Esophagus muscularis mucosa (tissue), 4 donors: ENCODE data around the gene MCL1. TPM values are rescaled to one million over a fixed set of nuclear protein-coding genes. Genes with fewer than 3 reads are reported as not detected.

Experiments
- DNase-seq: peaks from one replicate; pipeline ENCODE4 v3.0.0-alpha.2; 2017; ENCODE audit errors: extremely low spot score
- H3K27ac ChIP-seq, 4 donors: fragments of 200-600 bp; sonication (generic); replicated peaks in 1 of 4; 1 replicate in 3 of 4; 2 replicates in 1 of 4; pipeline ENCODE4 v1.5.1; 2016 to 2019; ENCODE audit warnings: mild to moderate bottlenecking in 1 of 4
- H3K27me3 ChIP-seq, 4 donors: fragments of 200-600 bp; sonication (generic); one replicate each; pipeline versions ENCODE4 v1.5.1 to v1.6.0; 2016 to 2019
- H3K36me3 ChIP-seq, 4 donors: fragments of 200-600 bp; sonication (generic); one replicate each; pipeline ENCODE4 v1.5.1; 2016 to 2019
- H3K4me1 ChIP-seq, 4 donors: fragments of 200-600 bp; sonication (generic); one replicate each; pipeline ENCODE4 v1.5.1; 2016 to 2019
- H3K4me3 ChIP-seq, 4 donors: fragments of 200-600 bp; sonication (generic); 1 replicate in 2 of 4; 2 replicates in 2 of 4; pipeline ENCODE4 v1.5.1; 2016 to 2019; ENCODE audit warnings: mild to moderate bottlenecking in 4 of 4, moderate library complexity in 1 of 4
- H3K9me3 ChIP-seq, 4 donors: fragments of 200-600 bp; sonication (generic); 1 replicate in 3 of 4; 2 replicates in 1 of 4; pipeline ENCODE4 v1.5.1; 2016 to 2019
- CTCF ChIP-seq, 3 experiments: fragments of 200-600 bp in 2 of 3; fragments of 450-650 bp in 1 of 3; sonication (generic) in 2 of 3; IDR thresholded peaks; one replicate each; pipeline ENCODE4 v1.5.1; 2017 to 2019; ENCODE audit warnings: antibody characterized with exemption in 3 of 3, mild to moderate bottlenecking in 2 of 3, moderate library complexity in 1 of 3
- EP300 ChIP-seq: sonication (generic); formaldehyde crosslinking; IDR thresholded peaks from one replicate; pipeline ENCODE4 v1.6.1; 2017; ENCODE audit warnings: antibody characterized with exemption
- POLR2A ChIP-seq: fragments of 450-650 bp; IDR thresholded peaks from one replicate; pipeline ENCODE4 v1.6.1; 2017; ENCODE audit warnings: antibody characterized with exemption, moderate library complexity, mild to moderate bottlenecking, low read depth
- POLR2AphosphoS5 ChIP-seq, 2 donors: sonication (generic); formaldehyde crosslinking; IDR thresholded peaks; one replicate each; pipeline ENCODE4 v1.6.1; 2017; ENCODE audit warnings: antibody characterized with exemption in 2 of 2
- WGBS: methylation state at CpG from one replicate; pipeline ENCODE4 v1.1.5; 2018; 5-methylcytosine and 5-hydroxymethylcytosine counted together
- intact Hi-C: fragments of 100-400 bp; cut with DNase I; formaldehyde crosslinking; loops from one replicate; pipeline ENCODE4 v1.15.1; 2023
- small RNA-seq, 3 donors: library from RNA; depleted of rRNA; stranded (forward); fragments of <200 nt; gene quantifications; one replicate each; pipeline ENCODE3, GENCODE V24; 2016
- total RNA-seq, 4 donors: library from RNA; depleted of rRNA; stranded (reverse); fragments of >200 nt; gene quantifications; one replicate each; pipeline versions ENCODE4 v1.1.0 to v1.2.1, GENCODE V29; 2016

MCL1 gene
- total RNA-seq, 4 donors from 2014 or later = 192 to 460 (median 255) TPM

- Histone ChIP-seq H3K4me1 (peaks cover 19 to 58% (median 49%) of the 10 kb centered on the region in 4 donors), H3K4me3 (no peak overlapping the region), H3K9me3 (no peaks in the 10 kb centered on the region), H3K27ac (peak overlapping the region in 1 of 4 donors; percentile 3), H3K27me3 (no peaks in the 10 kb centered on the region), H3K36me3 (no peaks in the 10 kb centered on the region)
- WGBS = 95% methylated on average over 14 of the region's 14 CpGs
- no peak for TF ChIP-seq EP300
- TF ChIP-seq CTCF (IDR thresholded peaks at IDR 0.05) = no peak
- no peak for TF ChIP-seq POLR2AphosphoS5 (IDR thresholded peaks at IDR 0.05)
- intact Hi-C loops = loop anchor here (10.0 kb wide), 1 partner anchor 166 kb away; the partner anchor contains the start of gene RPRD2
- no peak for DNase-seq
Observed at GRCh38 chr1:150530491-150531159, 48.8 kb downstream of the MCL1 start.

DNA sequence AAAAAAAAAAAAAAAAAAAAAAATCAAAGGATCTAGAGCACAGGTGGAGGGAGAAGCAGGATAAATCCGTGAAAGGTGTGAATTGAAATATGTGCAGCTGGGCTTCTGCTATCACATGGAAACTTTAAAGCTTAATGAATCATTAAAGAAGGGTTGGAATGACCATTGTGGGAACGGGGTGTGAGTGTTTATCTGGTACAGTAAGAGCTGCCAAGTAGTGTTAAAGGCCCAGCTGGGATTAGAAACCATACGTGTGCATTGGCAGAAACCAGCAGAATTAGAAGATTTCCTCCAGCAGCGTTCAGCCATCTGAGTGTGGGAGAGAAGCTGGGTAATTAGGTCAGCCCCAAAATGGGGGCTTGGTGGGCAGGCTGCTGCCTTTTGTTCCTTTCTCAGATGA is 50.4 kb downstream of the MCL1 start:
- H3K9me3 ChIP-seq = no peaks in the 10 kb centered on the region

GRCh38 chr1:150528196-150528595 is 51.2 kb downstream of the MCL1 start:
- Histone ChIP-seq H3K36me3 (no peaks in the 10 kb centered on the region), H3K27ac (no peak overlapping the region), H3K27me3 (no peaks in the 10 kb centered on the region), H3K9me3 (no peaks in the 10 kb centered on the region), H3K4me3 (no peak overlapping the region), H3K4me1 (peaks cover 9 to 35% (median 30%) of the 10 kb centered on the region in 4 donors)
- DNase-seq = no peak
- intact Hi-C loops = no loop called here
- TF ChIP-seq CTCF (IDR thresholded peaks at IDR 0.05) (no peak), EP300 (no peak), POLR2AphosphoS5 (IDR thresholded peaks at IDR 0.05) (no peak), POLR2A (no peak)
- 74% methylated on average over 1 of the region's 1 CpG for WGBS

More for the DNA sequence above, 50.4 kb downstream of the MCL1 start:
- Histone ChIP-seq H3K27ac (peak overlapping the region in 3 of 4 donors; percentile 18 to 60 (median 48)), H3K4me1 (peaks cover 9 to 42% (median 36%) of the 10 kb centered on the region in 4 donors), H3K4me3 (no peak overlapping the region), H3K27me3 (no peaks in the 10 kb centered on the region), H3K36me3 (no peaks in the 10 kb centered on the region)
- TF ChIP-seq CTCF (IDR thresholded peaks at IDR 0.05) (no peak), EP300 (no peak), POLR2AphosphoS5 (IDR thresholded peaks at IDR 0.05) (no peak), POLR2A (no peak)
- no peak for DNase-seq
- 23% methylated on average over 4 of the region's 4 CpGs for WGBS
- intact Hi-C loops = no loop called here

DNA sequence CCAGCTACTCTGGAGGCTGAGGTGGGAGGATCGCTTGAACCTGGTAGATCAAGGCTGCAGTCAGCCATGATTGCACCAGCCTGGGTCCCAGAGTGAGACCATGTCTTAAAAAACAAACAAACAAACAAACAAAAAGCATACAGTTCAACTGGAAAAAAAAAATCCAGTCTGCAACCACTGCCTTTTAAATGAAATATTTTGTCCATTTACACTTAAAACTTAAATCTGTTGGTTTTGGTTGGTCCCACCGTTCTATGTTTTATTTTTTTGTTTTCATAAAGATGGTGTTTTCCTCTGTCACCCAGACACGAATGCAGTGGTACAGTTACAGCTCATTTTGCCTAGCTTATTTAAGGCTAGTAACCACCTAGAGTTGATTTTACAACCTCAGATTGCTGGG is 54.1 kb downstream of the MCL1 start:
- peaks cover 3 to 18% (median 15%) of the 10 kb centered on the region in 4 donors for H3K4me1 ChIP-seq
- H3K9me3 ChIP-seq = no peaks in the 10 kb centered on the region
- DNase-seq = no peak
- H3K4me3 ChIP-seq = no peak overlapping the region
- H3K27ac ChIP-seq = no peak overlapping the region
- 86% methylated on average over 3 of the region's 3 CpGs for WGBS
- no peaks in the 10 kb centered on the region for H3K27me3 ChIP-seq
- TF ChIP-seq EP300 = no peak
- no peak for TF ChIP-seq POLR2A
- TF ChIP-seq CTCF (IDR thresholded peaks at IDR 0.05) = no peak
- TF ChIP-seq POLR2AphosphoS5 (IDR thresholded peaks at IDR 0.05) = no peak
- intact Hi-C loops = no loop called here
- no peaks in the 10 kb centered on the region for H3K36me3 ChIP-seq

Small RNAs within 50 kb of the gene (small RNA-seq; reads per million reads assigned to genes)
- gene MIR4257 (0 reads per million in 3 donors), gene RF00015 (0 reads per million in 3 donors), gene RF00561 (0 reads per million in 3 donors), gene RN7SL473P (0 reads per million in 3 donors), gene RN7SL600P (0 reads per million in 3 donors)

Other genes with a start within 250 kb of the MCL1 start
- 10 to 100 TPM; 20.0 to 27.9 (median 24.8) TPM for gene RPRD2, start 215.5 kb downstream of the MCL1 start, total RNA-seq
- gene TARS2, start 92.2 kb downstream of the MCL1 start, total RNA-seq = 10 to 100 TPM in 3 of 4 donors, 1 to 10 TPM in 1; 5.8 to 19.4 (median 12.8) TPM
- gene ECM1, start 71.5 kb downstream of the MCL1 start, total RNA-seq = 10 to 100 TPM; 17.4 to 32.9 (median 18.6) TPM
- not detected for gene FALEC, start 63.9 kb downstream of the MCL1 start, total RNA-seq
- 10 to 100 TPM; 33.6 to 86.1 (median 48.2) TPM for gene ADAMTSL4, start 30.2 kb downstream of the MCL1 start, total RNA-seq
- 100 to 1,000 TPM; 110 to 212 (median 141) TPM for gene ENSA, start 50.0 kb upstream of the MCL1 start, total RNA-seq
- gene GOLPH3L, start 117.5 kb upstream of the MCL1 start, total RNA-seq = 10 to 100 TPM; 16.2 to 23.9 (median 21.6) TPM
- gene HORMAD1, start 141.3 kb upstream of the MCL1 start, total RNA-seq = under 1 TPM in 2 of 4 donors, not detected in 2; 0.33 to 0.58 TPM
- gene CTSS, start 186.2 kb upstream of the MCL1 start, total RNA-seq = 10 to 100 TPM; 20.2 to 82.7 (median 45.2) TPM
- gene CTSK, start 228.7 kb upstream of the MCL1 start, total RNA-seq = 10 to 100 TPM; 29.5 to 49.3 (median 32.7) TPM